HCT116 (cell line): Measurements from ENCODE around the gene POU4F1.

Experiments used
- CTCF ChIP-seq, 3 experiments: fragments of 200-600 bp in 1 of 3; sonication (generic) in 1 of 3; IDR thresholded peaks in 2 of 3; conservative IDR thresholded peaks in 1 of 3; 2 replicates each; pipeline ENCODE4 v1.5.1; 2012 to 2017; ENCODE audit warnings: low read depth in 2 of 3, low read length in 2 of 3, antibody characterized with exemption in 1 of 3, borderline replicate concordance in 1 of 3, control low read depth in 1 of 3, mild to moderate bottlenecking in 1 of 3, mixed read lengths in 1 of 3, mixed run types in 1 of 3, moderate library complexity in 1 of 3; ENCODE audit not compliant: insufficient read depth in 1 of 3
- EZH2 ChIP-seq: fragments of 200-600 bp; sonication (generic); IDR thresholded peaks from 2 replicates; pipeline ENCODE4 v1.6.1; 2017; ENCODE audit warnings: antibody characterized with exemption, mixed run types
- POLR2AphosphoS5 ChIP-seq: IDR thresholded peaks from 2 replicates; pipeline ENCODE4 v1.6.1; 2011; ENCODE audit warnings: mild to moderate bottlenecking, low read depth, low read length, moderate library complexity
- SIN3A ChIP-seq: IDR thresholded peaks from 2 replicates; pipeline ENCODE4 v1.6.1; 2012; ENCODE audit warnings: low read depth
- ZFX ChIP-seq: fragments of 450-650 bp; IDR thresholded peaks from 2 replicates; pipeline ENCODE4 v1.6.1; 2017

- TF ChIP-seq ZFX (no peak), CTCF (IDR thresholded peaks at IDR 0.05 in 2 of 3, conservative IDR thresholded peaks at IDR 0.05 in 1 of 3; ENCODE audit: borderline replicate concordance in 1 of 3, insufficient read depth in 1 of 3, low read depth in 2 of 3, low read length in 2 of 3) (no peak), EZH2 (no peak), POLR2AphosphoS5 (no peak), SIN3A (no peak)
These were observed 3.4 kb upstream of the POU4F1 start for GRCh38 chr13:78606471-78607408.
